Stimulated activated CD8-positive, alpha-beta memory T cell treated with anti-CD3 and anti-CD28 coated beads, Interleukin-12 subunit alpha, Interleukin-12 subunit beta, amount 100 ng/mL, for 24 hours (primary cell): ENCODE measurements around the gene GPAT2.
"Not testable (repeated sequence)": the region's sequence is repeated elsewhere in the genome, so short reads cannot be mapped to it uniquely, and the experiment has no call there.

Source experiments
- DNase-seq: peaks from one replicate; pipeline ENCODE4 v3.0.0-alpha.2; 2020; ENCODE audit errors: extremely low read depth

GPAT2 gene

DNA sequence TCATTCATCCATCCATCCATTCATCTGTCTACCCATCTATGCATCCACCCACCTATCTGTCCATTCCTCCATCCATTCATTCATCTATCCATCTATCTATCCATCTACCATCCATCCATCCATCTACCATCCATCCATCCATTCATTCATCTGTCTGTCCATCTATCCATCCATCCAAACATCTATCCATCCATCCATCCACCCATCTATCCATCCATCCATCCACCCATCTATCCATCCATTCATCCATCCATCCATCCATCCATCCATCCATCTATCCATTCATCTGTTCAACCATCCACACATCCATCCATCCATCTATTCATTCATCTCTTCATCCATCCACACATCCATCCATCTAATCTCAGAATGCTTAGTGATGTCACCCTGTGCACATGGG, 30.0 kb upstream of the GPAT2 start:
- not testable (repeated sequence) for DNase-seq

DNA sequence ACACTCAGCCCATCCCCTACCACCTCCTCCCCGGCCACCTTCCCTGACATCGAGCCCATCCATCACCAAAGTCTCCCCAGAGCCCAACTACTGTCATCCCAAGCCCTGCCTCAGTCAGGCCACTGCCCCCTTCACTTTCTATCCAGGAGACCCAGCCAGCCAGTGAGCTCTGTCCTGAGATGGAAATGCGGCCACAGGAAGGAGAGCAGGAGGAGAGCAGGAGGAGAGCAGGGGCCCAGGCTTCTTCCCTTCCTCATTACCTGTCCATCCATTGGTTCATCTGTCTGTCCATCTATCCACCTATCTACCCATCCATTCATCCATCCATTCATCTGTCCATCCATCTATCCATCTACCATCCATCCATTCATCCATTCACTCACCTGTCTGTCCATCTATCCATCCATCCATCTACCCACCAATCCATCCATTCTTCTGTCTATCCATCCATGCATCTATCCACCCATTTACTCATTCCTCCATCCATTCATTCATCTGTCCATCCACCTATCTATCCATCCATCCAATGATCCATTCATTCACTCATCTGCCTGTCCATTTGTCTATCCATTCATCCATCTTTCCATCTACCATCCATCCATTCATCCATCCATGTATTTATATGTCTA, 29.4 kb upstream of the GPAT2 start:
- DNase-seq: not testable (repeated sequence)

DNA sequence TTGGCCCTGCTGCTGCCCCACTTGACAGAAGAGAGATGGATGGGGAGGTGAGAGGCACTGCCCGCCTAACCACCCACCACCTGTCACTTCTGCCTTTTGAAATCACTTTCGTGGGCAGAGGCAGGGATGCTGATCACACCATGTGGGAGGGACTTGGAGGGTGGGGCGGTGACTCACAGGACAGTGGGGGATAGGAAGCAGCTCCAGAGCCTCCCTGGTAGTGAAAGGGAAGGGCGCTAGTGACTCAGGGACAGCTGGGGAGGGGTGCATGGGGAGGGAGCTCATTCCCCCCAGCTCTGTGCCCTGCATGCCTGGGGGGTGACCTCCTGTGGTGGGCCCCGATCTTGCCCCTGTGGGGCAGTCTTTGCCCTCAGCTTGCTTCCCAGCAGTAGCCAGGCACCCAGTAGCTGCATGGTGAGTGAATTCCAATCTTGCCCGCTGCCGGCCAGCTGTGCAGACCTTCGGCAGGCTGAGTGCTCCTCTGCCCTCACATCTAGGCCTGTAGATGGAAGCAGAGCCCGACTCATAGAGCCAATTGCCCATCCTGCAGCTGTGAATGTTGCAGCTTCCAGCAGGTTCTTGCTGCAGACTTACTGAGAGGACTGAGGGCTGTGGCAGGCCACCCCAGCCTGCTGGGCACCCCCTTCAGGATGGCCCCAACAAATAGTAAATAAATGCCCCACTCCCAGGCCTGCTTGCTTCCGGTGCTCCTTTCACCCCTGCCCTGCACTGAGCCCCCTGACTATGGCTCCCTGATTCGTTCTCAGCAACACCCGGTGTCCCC, 28.6 kb upstream of the GPAT2 start:
- not testable (repeated sequence) for DNase-seq

DNA sequence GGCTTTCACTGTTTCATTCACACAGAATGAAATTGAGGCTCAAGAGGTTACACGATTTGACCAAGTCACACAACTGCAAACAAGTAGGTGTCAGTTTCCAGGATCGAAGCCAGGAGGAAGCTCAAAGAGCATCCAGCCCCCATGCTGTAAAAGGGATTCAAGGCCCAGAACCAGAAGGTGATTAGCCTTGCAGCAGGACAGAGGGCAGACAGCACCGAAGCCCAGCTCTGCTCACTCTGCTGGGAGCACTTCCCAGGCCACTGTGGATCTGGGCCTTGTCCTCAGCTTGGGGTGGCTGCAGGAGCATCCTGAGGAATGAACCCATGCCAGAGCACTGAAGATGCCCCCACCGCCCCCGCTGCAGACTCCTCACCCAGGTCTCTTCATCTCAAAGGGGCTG, 27.8 kb upstream of the GPAT2 start:
- not testable (repeated sequence) for DNase-seq

DNA sequence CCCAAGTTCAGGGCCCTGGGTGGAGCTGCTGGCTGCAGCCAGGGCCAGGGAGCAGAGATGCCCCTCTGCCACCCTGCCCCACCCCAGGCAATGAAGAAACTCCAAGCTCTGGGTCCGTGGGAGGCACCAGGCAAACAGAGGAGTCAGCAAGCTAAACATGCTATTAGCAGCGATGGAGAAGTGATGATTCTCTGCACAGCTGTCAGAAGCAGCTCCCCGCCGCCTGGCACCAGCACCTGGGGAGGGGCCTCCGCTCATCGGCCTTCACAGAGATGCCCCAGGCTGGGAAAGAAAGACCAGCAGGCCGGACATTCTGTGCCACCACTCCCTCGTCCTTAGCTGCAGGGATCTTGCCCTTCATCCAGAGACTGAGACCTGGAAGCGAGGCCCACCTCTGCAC, 27.2 kb upstream of the GPAT2 start:
- DNase-seq: not testable (repeated sequence)

DNA sequence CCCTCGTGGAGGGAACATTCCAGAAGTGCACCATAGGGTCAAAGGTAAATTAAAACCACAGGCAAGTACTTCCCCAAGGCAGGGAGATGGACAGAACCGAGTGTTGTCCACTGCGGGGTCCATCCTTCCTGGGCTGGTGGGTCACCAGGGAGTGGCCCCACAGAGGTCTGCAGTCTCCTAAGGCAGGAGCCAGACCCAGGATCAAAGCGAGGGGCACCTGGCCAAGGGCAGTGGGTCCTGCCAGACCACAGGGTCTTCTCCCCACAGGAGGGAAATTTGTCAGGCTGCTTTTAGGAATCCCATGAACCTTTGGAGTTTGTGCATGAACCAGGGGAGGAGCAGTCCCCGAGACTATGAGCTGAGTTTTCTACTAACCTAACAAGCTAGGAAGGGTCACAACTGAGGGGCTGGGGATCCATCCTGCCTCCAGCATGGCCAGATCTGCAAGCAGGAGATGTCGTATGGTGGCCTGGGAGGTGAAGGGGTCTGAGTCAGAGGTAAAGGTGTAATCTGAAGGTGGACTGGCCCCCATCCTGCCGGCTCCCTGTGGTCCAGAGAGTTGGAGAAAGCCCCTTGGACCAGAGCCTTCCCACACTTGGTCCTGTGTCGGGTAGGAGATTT, 26.6 kb upstream of the GPAT2 start:
- DNase-seq: not testable (repeated sequence)

DNA sequence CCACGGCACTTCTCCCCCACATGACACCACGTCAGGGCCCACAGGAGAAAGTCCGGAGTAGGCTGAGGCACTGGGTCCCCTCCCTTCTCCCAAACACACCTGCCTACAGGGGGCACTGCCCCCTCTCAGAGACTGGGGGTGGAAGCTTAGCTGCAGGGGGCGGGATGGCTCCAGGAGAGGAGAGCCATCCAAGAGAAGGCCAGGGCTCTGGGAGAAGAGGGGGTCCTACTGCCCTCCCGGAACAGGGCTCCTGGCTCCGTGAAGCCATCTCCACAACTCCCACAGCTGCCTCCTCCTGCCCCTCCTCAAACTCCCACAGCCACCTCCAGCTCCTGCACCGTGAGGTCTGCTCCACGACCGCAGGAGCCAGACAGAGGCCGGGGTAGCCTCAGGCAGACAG, 25.6 kb upstream of the GPAT2 start:
- not testable (repeated sequence) for DNase-seq

DNA sequence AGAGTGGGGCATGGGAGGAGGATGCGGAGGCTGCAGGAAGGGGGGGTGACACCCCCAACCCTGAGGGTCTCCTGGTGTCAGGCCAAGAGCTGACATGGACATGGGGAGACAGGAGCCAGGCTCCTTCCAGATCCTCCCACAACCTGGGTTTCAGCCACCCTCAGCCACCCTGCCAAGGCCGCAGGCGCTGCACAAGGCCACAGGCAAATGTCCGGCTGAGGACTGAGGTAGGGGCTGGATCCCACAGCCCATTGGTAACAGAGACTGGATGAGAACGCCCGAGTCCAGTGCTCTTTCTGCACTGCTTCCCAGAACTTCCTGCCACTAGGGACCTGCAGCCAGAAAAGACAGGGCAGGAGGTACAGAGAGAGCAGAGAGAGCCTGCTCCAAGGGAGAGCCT, 24.7 kb upstream of the GPAT2 start:
- DNase-seq: not testable (repeated sequence)

DNA sequence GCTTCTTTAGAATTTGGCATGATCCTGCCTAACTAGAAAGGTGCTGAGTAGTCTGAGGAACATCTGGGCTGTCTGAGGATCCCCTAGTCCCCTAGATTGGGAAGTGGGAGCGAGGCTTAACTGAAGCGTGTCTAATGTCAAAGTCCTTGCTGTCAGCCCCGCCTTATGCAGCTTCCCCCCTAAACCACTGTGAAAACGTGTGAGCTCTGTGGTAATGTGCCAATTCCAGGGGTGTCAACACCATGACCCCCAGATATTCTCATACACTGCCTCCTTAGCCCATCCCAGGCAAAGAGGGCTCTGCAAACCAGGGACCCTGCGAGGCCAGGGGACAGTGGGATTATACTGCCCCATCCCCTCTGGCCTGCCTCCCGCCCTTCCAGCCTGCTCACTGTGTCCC, 21.1 kb upstream of the GPAT2 start:
- DNase-seq: not testable (repeated sequence)

DNA sequence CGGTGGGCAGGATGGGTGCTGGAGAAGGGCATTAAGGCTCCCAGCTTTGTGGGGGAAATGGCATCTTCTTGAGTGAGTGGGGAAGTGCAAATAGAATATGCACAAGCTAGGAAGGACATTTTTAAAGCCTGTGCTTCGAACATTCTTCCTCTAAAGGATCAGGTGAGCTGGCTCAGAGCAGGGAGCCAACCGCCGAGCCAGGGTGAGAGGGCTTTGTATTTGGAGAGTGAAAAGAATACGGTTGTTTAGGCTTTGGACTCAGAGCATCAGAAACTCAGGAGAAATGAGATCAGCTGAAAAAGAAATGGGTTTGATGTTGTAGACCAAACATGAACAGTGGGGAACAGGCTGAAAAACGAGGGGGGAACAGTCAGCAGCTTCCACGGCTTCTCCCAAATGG, 19.8 kb upstream of the GPAT2 start:
- not testable (repeated sequence) for DNase-seq

DNA sequence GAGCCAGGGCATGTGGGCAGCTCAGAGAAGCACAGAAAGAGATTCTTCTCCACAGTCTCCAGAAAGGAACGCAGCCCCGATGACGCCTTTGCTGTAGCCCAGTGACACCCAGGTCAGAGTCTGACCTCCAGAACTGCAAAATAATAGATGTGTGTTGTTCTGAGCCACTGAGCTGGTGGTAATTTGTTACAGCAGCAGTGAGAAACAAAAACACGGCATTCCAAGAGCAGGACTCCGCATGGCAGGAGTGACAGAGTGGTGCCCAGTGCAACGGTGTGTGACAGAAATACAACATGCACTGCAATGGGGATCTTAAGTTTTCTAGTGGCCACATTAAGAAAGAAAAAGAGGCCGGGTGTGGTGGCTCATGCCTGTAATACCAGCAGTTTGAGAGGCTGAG, 18.7 kb upstream of the GPAT2 start:
- DNase-seq: not testable (repeated sequence)

DNA sequence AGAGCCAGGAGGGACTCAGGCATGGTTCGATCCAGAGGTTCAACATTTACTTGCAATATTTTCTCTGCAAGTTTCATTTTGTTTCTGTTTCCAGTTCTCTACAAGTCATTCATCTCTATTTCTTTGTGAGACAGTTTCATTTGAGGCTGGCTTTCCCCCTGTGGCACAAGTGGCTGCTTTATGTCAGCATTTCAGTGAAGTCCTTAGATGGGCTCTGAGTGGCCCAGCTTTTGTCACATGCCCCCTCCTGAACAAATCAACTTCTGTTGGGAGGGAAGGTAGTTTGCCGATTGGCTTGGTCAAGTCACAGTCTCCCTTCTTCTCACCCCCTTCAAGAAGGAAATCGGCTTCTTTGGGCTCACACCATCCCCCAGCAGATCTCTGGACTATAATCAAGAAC, 17.9 kb upstream of the GPAT2 start:
- DNase-seq: not testable (repeated sequence)

DNA sequence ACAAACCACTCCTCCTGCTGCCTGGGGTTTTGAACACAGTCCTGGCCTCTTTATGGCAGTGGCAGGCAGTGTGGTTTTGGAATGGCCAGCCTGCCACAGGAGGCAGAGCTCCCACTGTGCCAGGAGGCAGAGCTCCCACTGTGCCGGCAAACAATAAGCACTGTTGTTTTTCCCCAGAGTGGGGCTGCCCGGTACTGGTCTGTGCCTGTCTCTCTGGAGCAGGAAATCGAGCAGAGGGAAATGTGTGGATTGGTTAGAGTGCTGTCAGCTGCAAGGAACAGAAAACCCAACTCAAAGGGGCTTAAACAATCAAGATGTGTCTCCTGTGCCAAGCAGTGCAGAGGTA, 15.2 kb upstream of the GPAT2 start:
- not testable (repeated sequence) for DNase-seq

DNA sequence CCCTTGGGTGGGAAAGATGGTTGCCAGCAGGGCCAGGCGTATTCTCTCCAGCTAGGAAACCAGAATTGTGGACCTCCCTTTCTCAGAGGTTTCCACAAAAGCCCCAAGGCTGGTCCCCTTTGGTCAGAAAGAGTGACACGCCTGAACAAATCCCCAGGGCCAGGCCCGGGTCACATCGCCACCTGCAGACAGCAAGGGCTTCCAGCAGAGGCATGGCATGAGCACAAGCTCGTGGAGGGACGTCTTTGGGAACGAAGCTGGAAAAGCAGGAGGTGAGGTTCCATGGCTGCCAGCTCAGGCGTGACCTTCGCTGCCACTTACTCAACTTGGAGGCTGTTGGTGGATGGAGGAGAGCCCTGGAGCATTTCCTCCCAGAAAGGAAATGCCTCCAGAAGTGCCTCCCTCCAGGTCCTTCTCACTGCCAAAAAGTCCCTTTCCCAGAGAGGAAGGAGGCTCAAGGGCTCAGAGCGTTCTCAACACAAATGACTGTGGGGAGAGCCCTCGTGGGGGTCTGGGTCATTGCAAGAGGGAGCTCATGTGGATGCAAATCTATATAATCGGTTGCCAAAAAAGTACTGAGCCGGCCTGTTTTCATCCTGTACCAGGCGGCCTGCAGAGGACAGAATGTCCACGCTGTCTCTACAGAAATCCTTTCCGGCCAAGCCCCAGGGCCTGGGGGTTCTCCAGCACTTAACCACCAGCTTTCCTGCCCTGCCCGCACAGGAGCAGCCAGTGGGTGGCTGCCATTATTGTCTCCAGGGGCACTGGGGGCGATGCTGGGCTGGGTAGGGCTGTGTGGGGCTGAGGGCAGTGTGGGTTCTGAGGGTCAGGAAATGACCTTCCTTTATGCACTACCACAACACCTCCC, 14.6 kb upstream of the GPAT2 start:
- not testable (repeated sequence) for DNase-seq

DNA sequence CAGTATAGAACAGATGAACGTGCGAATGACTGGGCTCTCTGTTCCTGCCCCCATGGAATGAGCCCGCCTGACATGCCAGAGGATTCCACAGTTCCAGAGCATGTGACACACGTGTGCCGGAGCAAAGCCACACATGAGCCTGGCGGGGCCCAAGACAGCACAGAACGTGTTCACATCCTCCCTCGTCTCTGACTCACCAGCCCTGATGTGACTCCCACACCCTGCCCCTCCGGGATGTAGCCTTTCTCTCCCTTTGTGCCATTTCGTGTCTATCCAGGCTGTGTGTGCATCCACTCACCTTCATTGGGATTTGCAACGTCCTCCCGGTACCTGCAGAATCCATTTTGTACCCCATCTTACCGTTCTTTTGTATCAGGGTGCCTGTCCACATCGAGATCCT, 838 bp upstream of the GPAT2 start:
- not testable (repeated sequence) for DNase-seq

DNA sequence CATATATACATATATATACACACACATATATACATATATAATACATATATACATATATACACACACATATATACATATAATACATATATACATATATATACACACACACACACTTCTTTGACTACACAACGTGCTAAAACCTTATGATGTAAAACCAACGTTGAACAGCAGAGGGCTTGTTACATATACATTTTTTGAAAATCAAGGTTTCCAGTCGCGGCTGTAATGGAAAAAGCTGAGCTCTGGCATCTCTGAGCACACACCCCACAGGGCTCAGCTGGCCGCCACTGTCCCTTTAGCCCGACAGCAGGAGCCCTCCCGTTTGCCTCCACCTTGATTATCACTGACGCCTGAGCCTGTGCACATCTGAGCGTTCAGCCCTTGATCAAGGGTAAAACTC, 719 bp downstream of the GPAT2 start:
- not testable (repeated sequence) for DNase-seq

DNA sequence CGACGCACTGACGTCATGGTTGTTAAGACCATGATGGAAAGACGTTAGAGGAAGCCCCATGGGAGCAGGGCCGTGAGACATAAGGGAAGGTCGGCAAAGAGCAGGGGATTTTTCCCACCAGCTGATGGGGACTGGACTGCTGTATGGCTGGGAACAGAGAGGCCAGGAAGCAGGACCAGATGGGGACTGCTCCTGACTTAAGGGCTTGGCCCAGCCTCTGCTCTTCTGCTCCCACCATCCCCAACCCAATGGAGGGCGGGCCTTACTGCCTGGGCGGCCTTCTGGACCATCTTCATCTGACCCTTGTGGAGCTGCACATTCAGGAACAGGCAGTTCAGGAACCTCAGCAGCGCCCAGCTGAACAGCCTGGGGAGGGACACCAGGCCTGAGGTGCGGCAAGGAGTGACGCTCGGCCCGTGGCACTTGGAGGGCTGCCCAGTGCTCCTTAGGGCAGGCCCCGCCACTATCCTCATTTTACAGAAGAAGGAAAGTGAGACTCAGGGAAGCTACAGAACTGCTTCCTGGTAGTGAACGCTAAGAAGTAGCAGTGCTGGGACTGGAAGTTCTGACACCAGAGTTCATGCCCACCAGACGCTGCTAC, 6.9 kb downstream of the GPAT2 start:
- DNase-seq: not testable (repeated sequence)

DNA sequence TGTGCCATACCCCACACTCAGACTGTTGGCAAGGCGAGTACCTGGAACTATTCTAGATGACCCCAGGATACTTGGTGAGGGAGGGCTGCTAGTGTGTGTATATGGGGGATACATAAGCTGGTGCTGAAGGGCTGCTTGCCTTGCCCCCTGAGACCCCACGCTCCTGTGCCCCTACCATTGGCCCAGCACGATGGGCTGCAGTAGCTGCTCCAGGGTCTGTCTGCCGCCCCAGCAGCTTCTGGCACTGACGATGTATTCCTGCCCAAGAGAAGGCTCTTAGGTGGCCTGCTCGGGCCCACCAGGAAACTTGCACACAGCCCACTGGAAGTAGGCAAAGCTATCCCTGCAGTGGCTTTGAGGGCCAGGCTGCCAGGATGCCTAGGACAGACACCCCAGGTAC, 9.0 kb downstream of the GPAT2 start:
- DNase-seq: not testable (repeated sequence)

DNA sequence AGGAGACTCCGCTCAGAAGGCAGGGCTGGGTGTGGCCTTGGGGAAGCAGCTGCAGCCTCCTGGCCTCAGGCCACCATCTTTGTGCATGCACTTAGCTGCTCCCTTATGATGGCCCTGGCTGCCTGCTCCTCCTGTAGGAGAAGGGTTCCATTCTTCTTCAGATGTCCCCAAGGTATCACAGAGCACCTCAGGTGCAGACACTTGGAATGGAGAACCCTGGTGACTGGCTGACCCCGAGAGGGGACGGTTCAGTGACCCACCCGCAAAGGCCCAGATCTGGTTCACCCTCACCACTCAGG, 9.6 kb downstream of the GPAT2 start:
- no peak for DNase-seq

DNA sequence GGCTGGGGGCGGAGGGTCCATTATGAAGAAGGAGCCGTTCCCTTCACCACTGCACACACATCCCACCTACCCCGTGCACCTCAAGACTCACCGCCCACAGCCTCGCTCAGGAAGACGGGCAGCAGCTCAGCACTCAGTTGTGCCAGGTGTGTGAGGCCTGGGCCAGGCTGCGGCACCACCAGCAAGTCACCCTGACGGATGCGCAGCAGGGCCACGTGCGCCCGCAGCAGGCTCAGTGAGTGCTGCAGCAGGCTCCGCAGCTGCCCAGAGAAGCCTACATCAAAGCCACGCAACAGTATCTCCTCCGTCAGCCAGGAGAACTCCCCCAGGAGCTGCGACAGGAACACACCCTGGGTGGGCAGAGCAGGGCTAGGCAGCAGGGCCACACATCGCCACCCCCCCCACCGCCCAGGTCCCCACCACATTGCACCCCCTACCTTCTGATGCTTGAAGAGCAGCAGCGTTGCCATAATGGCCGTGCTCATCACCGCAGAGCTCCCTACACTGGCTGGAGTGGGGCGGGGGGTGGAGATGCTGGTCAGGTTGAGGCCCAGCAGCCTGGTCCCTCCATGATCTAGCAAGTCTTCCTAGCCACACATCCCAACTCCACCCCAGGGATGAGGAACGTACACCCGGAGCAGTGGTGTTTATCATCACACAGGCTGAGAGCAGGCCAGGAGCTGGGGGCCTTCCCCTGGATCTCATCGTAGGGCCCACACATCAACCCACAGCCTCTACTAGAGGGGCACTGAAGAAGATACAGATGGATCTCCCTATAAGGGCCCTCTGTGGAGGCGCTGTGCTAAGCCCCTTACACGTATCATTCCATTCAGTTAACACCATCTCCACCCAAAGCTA, 10.2 kb downstream of the GPAT2 start:
- DNase-seq: no peak

DNA sequence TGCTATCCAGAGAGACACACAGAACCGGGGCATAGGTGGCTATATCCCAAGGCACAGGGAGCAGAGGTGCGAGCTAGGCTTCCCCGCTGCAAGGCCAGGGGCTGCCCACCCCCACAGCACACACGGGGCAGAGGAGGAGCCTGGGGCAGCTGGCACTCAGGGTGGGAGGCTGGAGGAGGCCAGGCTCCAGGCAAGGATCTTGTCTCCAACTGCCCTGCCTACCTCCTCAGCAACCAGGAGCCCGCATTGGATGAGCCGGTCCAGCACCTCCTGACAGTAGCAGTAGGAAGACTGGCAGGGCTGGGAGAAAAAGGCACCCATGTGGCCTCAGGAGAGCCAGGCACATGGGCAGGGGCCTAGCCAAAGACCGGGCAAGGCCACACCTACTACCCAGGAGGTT, 11.0 kb downstream of the GPAT2 start:
- not testable (repeated sequence) for DNase-seq
